GM12878 (cell line): ENCODE measurements around the gene ZBTB37. TPM values are rescaled to one million over a fixed set of nuclear protein-coding genes. Genes with fewer than 3 reads are reported as not detected.

Experiments
- ATAC-seq: fragments of 200-7000 bp; cut with Tn5 transposase; 3 replicates; pipeline ENCODE4 v1.9.1; 2020; ENCODE audit warnings: mild to moderate bottlenecking, moderate library complexity
- BruUV-seq: library from RNA; stranded (reverse); fragments of 400-500 nt; replicated peaks from 2 replicates; lab custom pipeline; 2021; lab: Mats Ljungman, UMichigan
- CTCF ChIA-PET: fragments of 300-600 bp; sonication (Branson Sonifier 250); formaldehyde crosslinking; extraction: SDS; loops from one replicate; lab custom pipeline; 2021; ENCODE audit warnings: inconsistent platforms; lab: Yijun Ruan, JAX
- POLR2A ChIA-PET: fragments of 350-600 bp; formaldehyde crosslinking; extraction: SDS; loops from one replicate; lab custom pipeline; 2021; ENCODE audit warnings: inconsistent platforms; lab: Charles Lee
- RAD21 ChIA-PET: fragments of 300-600 bp; sonication (Branson Sonifier 250); formaldehyde crosslinking; loops from one replicate; lab custom pipeline; 2023; ENCODE audit warnings: antibody characterized with exemption; ENCODE audit not compliant: unreplicated experiment; lab: Charles Lee
- SMC1A ChIA-PET: fragments of 300-600 bp; sonication (Branson Sonifier 250); formaldehyde crosslinking; loops from one replicate; lab custom pipeline; 2023; ENCODE audit not compliant: unreplicated experiment, uncharacterized antibody; lab: Charles Lee
- DNase-seq: peaks from one replicate; pipeline ENCODE4 v3.0.0-alpha.2; 2011; ENCODE audit warnings: low read depth, low spot score
- FAIRE-seq: peaks from 3 replicates; lab custom pipeline; 2011; peaks lifted over from hg19 to GRCh38; lab: Jason Lieb, UNC
- H2AFZ ChIP-seq: 2 replicates; pipeline ENCODE4 v1.6.0; 2011; ENCODE audit warnings: low read depth, low read length, control low read depth; ENCODE audit not compliant: control insufficient read depth
- H3K27ac ChIP-seq: 2 replicates; pipeline ENCODE4 v1.5.1; 2011; ENCODE audit warnings: control low read depth; ENCODE audit not compliant: control insufficient read depth, insufficient read depth
- H3K27me3 ChIP-seq, 2 experiments: replicated peaks in 1 of 2; 2 replicates each; pipeline versions ENCODE4 v1.6.0 to v1.6.1; 2011; ENCODE audit warnings: low read length in 1 of 2; ENCODE audit not compliant: control insufficient read depth in 2 of 2, insufficient read depth in 2 of 2
- H3K36me3 ChIP-seq, 2 experiments: 2 replicates each; pipeline ENCODE4 v1.5.1; 2011; ENCODE audit warnings: low read length in 1 of 2; ENCODE audit not compliant: control insufficient read depth in 2 of 2, insufficient read depth in 2 of 2
- H3K4me1 ChIP-seq: 2 replicates; pipeline ENCODE4 v1.6.1; 2011; ENCODE audit warnings: mild to moderate bottlenecking, low read length, moderate library complexity, mixed read lengths; ENCODE audit not compliant: control insufficient read depth, insufficient read depth
- H3K4me2 ChIP-seq: 2 replicates; pipeline ENCODE4 v1.6.0; 2011; ENCODE audit warnings: control low read depth; ENCODE audit not compliant: control insufficient read depth, insufficient read depth
- H3K4me3 ChIP-seq: fragments of 200-600 bp; sonication (generic); 2 replicates; pipeline ENCODE4 v1.5.1; 2016
- H3K79me2 ChIP-seq: 2 replicates; pipeline ENCODE4 v1.6.0; 2011; ENCODE audit warnings: low read length; ENCODE audit not compliant: control insufficient read depth, insufficient read depth
- H3K9ac ChIP-seq: 2 replicates; pipeline ENCODE4 v1.8.0; 2011; ENCODE audit warnings: low read length, control low read depth, mixed read lengths; ENCODE audit not compliant: control insufficient read depth, insufficient read depth
- H3K9me3 ChIP-seq: replicated peaks from 3 replicates; pipeline ENCODE4 v1.5.1; 2011; ENCODE audit warnings: mild to moderate bottlenecking, low read length; ENCODE audit not compliant: control insufficient read depth, insufficient read depth
- H4K20me1 ChIP-seq: 2 replicates; pipeline ENCODE4 v1.6.0; 2011; ENCODE audit not compliant: control insufficient read depth, insufficient read depth
- KAT2A ChIP-seq: conservative IDR thresholded peaks from 2 replicates; pipeline ENCODE4 v1.6.1; 2011; ENCODE audit warnings: low read depth, low read length; ENCODE audit not compliant: control insufficient read depth
- SMC3 ChIP-seq: IDR thresholded peaks from 2 replicates; pipeline ENCODE4 v1.6.1; 2011; ENCODE audit warnings: low read length, improper control_type of control experiment, borderline replicate concordance
- STAT1 ChIP-seq: fragments of 450-650 bp; conservative IDR thresholded peaks from 2 replicates; pipeline ENCODE4 v1.6.1; 2014; ENCODE audit warnings: antibody characterized with exemption, mild to moderate bottlenecking
- STAT3 ChIP-seq: IDR thresholded peaks from 2 replicates; pipeline ENCODE4 v1.6.1; 2011; ENCODE audit warnings: low read depth, low read length, improper control_type of control experiment
- ZBED1 ChIP-seq: IDR thresholded peaks from 2 replicates; pipeline ENCODE4 v1.6.1; 2016; ENCODE audit warnings: borderline replicate concordance
- ZNF24 ChIP-seq: fragments of 450-650 bp; IDR thresholded peaks from 2 replicates; pipeline ENCODE4 v1.6.1; 2017; ENCODE audit warnings: antibody characterized with exemption, mild to moderate bottlenecking
- WGBS: methylation state at CpG from one replicate; pipeline ENCODE4 v1.1.6; 2016; ENCODE audit warnings: low lambda C conversion rate; ENCODE audit not compliant: insufficient replicate concordance, insufficient coverage; ENCODE audit errors: missing lambda C conversion rate; 5-methylcytosine and 5-hydroxymethylcytosine counted together
- in situ Hi-C: fragments of 300-500 bp; cut with MboI; formaldehyde crosslinking; loops from 9 replicates; pipeline ENCODE4 v1.14.3; 2018; ENCODE audit warnings: mixed read lengths
- intact Hi-C: fragments of 100-400 bp; cut with micrococcal nuclease; formaldehyde crosslinking; loops from one replicate; pipeline ENCODE4 v1.14.2; 2022; ENCODE audit not compliant: unreplicated experiment
- polyA plus RNA-seq, 11 experiments: library from polyadenylated mRNA; depleted of rRNA in 4 of 11; unstranded in 6 of 11; stranded (reverse) in 5 of 11; fragments of >200 nt; fragmentation: Nextera tagmentation in 4 of 11; fragmentation: Illumina TruSeq in 1 of 11; extraction: Ambion mirVana in 4 of 11; extraction: Trizol in 1 of 11; gene quantifications; 1 replicate in 1 of 11; 2 replicates in 10 of 11; pipeline versions ENCODE4 v1.2.1 to v1.2.3, GENCODE V29; 2011 to 2016; ENCODE audit warnings: inconsistent platforms in 2 of 11, missing spikeins in 2 of 11, low read depth in 1 of 11
- total RNA-seq, 4 experiments: library from RNA; depleted of rRNA in 3 of 4; stranded (reverse); fragments of >200 nt in 3 of 4; fragmentation: Illumina TruSeq in 1 of 4; extraction: Trizol in 1 of 4; gene quantifications; 2 replicates each; pipeline versions ENCODE4 v1.2.1 to v1.2.3, GENCODE V29; 2013 to 2021
- TF ChIP-seq, protein P1 (sequence below): fragments of 450-650 bp; IDR thresholded peaks from 2 replicates; pipeline ENCODE4 v1.6.1; 2017; ENCODE audit warnings: mild to moderate bottlenecking, moderate library complexity
- TF ChIP-seq, protein P2 (sequence below): fragments of 450-650 bp; IDR thresholded peaks from 2 replicates; pipeline ENCODE4 v1.6.1; 2014; ENCODE audit warnings: mild to moderate bottlenecking
- TF ChIP-seq, protein P3 (sequence below): fragments of 450-650 bp; IDR thresholded peaks from 2 replicates; pipeline ENCODE4 v1.6.1; 2017; ENCODE audit warnings: mild to moderate bottlenecking
- TF ChIP-seq, protein P4 (sequence below): IDR thresholded peaks from 2 replicates; pipeline ENCODE4 v1.6.1; 2012; ENCODE audit warnings: mild to moderate bottlenecking, low read depth, low read length

Gene ZBTB37
- total and polyA plus RNA-seq, 10 of the 15 experiments (the other 5 are each of a cell fraction or from before 2014, with no cell fraction given), result 0.16 to 5.7 (median 1.9) TPM

DNA sequence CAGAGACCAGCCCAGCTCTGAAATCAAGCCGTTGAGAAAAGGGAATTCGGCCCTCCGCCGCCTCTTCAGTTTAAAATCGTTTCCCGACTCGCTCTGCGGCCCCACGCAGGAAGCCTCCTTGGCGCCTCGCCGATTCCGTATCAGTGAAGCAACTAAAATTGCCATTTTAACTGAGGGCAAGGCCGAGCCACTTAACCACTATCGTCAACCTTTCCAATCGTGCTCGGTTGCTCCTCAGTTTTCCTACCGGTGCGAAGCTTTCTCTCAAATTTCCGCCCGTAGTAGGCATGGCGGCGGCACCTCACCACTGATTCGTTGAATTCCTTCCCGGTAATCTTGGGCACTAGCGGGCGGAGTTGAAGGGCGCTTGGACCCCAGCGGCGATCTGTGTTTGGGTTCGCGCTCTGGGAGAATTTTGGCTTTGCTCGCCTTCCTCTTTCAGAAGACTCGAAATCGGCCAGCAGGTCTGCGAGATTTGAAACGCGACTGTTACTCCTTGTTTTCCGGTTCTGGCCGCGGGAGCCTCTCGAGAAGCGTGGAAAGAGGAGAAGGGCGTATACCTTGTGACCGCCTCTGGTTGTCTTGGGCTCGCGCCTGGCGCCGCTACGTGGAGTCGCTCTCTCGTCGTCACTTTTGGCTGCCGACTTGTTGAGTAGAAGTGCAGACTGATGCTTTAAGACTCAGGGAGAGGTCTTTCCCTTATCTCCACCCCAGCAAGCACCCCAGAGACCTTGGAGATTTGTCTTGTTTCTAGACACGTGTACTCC lies 43.7 kb upstream of the ZBTB37 start, which contains the start of the genes CENPL and DARS2:
Gene CENPL (minus strand): TSS at position 569 of the 767 bp plus-strand sequence. CDS start 13,584 bp downstream, outside the sequence.
Gene DARS2 (plus strand): TSS at position 359 of the 767 bp plus-strand sequence. CDS start 557 bp downstream, outside the sequence.
- DNase-seq, result peak; percentile 94
- Histone ChIP-seq H3K27me3 (no peaks in the 10 kb centered on the region), H3K4me3 (peak within 1 kb of the TSS; percentile 92), H3K9ac (peak within 1 kb of the TSS; percentile 93), H4K20me1 (no peaks in the 10 kb centered on the region), H3K4me1 (no peaks in the 10 kb centered on the region; the same call in 1 of the 2 replicates), H3K27ac (peak within 1 kb of the TSS; percentile 91), H3K4me2 (peak within 1 kb of the TSS; percentile 48), H3K9me3 (no peaks in the 10 kb centered on the region), H3K79me2 (peaks cover 50% of the 10 kb centered on the region), H2AFZ (peak within 1 kb of the TSS; percentile 87), H3K36me3 (no peaks in the 10 kb centered on the region; a peak in 2 of 4 replicates)
- RAD21 ChIA-PET, result interaction anchor here (0.6 to 4.9 kb wide), 16 partner anchors 9 to 1080 kb away, joined by 3 to 31 read pairs (median 3); partner anchors contain the start of genes GAS5, KLHL20 and ZBTB37
- in situ Hi-C loops, result loop anchor here (5.0 to 10.0 kb wide), 2 partner anchors 392 to 1080 kb away; no protein-coding TSS in a partner anchor
- peak; percentile 87 for ATAC-seq
- CTCF ChIA-PET, result interaction anchor here (0.6 to 3.3 kb wide), 16 partner anchors 14 to 1093 kb away, joined by 3 to 25 read pairs (median 4); partner anchors contain the start of gene PRDX6
- WGBS, result under 1% methylated on average over 55 of the region's 55 CpGs
- SMC1A ChIA-PET, result interaction anchor here (0.7 to 2.1 kb wide), 14 partner anchors 27 to 1079 kb away, joined by 3 to 11 read pairs (median 3); partner anchors contain the start of genes GAS5, KLHL20 and ZBTB37
- POLR2A ChIA-PET, result interaction anchor here (0.7 to 2.9 kb wide), 6 partner anchors 40 to 348 kb away, joined by 3 to 17 read pairs (median 4); partner anchors contain the start of genes GAS5, KLHL20, PRDX6 and ZBTB37
- FAIRE-seq, result peak; percentile 98
- intact Hi-C loops, result loop anchor here (1.0 to 10.0 kb wide), 8 partner anchors 44 to 1170 kb away; partner anchors contain the start of genes CACYBP, KLHL20, PRDX6 and TNFSF4
- TSS peak; percentile 95 for BruUV-seq
- no peak for TF ChIP-seq KAT2A
- no peak for TF ChIP-seq SMC3
- TF ChIP-seq, protein P1, sequence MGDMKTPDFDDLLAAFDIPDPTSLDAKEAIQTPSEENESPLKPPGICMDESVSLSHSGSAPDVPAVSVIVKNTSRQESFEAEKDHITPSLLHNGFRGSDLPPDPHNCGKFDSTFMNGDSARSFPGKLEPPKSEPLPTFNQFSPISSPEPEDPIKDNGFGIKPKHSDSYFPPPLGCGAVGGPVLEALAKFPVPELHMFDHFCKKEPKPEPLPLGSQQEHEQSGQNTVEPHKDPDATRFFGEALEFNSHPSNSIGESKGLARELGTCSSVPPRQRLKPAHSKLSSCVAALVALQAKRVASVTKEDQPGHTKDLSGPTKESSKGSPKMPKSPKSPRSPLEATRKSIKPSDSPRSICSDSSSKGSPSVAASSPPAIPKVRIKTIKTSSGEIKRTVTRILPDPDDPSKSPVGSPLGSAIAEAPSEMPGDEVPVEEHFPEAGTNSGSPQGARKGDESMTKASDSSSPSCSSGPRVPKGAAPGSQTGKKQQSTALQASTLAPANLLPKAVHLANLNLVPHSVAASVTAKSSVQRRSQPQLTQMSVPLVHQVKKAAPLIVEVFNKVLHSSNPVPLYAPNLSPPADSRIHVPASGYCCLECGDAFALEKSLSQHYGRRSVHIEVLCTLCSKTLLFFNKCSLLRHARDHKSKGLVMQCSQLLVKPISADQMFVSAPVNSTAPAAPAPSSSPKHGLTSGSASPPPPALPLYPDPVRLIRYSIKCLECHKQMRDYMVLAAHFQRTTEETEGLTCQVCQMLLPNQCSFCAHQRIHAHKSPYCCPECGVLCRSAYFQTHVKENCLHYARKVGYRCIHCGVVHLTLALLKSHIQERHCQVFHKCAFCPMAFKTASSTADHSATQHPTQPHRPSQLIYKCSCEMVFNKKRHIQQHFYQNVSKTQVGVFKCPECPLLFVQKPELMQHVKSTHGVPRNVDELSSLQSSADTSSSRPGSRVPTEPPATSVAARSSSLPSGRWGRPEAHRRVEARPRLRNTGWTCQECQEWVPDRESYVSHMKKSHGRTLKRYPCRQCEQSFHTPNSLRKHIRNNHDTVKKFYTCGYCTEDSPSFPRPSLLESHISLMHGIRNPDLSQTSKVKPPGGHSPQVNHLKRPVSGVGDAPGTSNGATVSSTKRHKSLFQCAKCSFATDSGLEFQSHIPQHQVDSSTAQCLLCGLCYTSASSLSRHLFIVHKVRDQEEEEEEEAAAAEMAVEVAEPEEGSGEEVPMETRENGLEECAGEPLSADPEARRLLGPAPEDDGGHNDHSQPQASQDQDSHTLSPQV, result peak; percentile 3; the same call in 1 of the 2 replicates
- TF ChIP-seq, protein P2, sequence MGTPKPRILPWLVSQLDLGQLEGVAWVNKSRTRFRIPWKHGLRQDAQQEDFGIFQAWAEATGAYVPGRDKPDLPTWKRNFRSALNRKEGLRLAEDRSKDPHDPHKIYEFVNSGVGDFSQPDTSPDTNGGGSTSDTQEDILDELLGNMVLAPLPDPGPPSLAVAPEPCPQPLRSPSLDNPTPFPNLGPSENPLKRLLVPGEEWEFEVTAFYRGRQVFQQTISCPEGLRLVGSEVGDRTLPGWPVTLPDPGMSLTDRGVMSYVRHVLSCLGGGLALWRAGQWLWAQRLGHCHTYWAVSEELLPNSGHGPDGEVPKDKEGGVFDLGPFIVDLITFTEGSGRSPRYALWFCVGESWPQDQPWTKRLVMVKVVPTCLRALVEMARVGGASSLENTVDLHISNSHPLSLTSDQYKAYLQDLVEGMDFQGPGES, result no peak
- TF ChIP-seq, protein P3, sequence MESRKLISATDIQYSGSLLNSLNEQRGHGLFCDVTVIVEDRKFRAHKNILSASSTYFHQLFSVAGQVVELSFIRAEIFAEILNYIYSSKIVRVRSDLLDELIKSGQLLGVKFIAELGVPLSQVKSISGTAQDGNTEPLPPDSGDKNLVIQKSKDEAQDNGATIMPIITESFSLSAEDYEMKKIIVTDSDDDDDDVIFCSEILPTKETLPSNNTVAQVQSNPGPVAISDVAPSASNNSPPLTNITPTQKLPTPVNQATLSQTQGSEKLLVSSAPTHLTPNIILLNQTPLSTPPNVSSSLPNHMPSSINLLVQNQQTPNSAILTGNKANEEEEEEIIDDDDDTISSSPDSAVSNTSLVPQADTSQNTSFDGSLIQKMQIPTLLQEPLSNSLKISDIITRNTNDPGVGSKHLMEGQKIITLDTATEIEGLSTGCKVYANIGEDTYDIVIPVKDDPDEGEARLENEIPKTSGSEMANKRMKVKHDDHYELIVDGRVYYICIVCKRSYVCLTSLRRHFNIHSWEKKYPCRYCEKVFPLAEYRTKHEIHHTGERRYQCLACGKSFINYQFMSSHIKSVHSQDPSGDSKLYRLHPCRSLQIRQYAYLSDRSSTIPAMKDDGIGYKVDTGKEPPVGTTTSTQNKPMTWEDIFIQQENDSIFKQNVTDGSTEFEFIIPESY, result no peak
- TF ChIP-seq, protein P4, sequence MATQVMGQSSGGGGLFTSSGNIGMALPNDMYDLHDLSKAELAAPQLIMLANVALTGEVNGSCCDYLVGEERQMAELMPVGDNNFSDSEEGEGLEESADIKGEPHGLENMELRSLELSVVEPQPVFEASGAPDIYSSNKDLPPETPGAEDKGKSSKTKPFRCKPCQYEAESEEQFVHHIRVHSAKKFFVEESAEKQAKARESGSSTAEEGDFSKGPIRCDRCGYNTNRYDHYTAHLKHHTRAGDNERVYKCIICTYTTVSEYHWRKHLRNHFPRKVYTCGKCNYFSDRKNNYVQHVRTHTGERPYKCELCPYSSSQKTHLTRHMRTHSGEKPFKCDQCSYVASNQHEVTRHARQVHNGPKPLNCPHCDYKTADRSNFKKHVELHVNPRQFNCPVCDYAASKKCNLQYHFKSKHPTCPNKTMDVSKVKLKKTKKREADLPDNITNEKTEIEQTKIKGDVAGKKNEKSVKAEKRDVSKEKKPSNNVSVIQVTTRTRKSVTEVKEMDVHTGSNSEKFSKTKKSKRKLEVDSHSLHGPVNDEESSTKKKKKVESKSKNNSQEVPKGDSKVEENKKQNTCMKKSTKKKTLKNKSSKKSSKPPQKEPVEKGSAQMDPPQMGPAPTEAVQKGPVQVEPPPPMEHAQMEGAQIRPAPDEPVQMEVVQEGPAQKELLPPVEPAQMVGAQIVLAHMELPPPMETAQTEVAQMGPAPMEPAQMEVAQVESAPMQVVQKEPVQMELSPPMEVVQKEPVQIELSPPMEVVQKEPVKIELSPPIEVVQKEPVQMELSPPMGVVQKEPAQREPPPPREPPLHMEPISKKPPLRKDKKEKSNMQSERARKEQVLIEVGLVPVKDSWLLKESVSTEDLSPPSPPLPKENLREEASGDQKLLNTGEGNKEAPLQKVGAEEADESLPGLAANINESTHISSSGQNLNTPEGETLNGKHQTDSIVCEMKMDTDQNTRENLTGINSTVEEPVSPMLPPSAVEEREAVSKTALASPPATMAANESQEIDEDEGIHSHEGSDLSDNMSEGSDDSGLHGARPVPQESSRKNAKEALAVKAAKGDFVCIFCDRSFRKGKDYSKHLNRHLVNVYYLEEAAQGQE, result no peak
- TF ChIP-seq ZBED1, result no peak; the same call in 1 of the 2 replicates
- 0 out of 2 replicates have a peak, but pooled peaks have one; percentile 60 for TF ChIP-seq STAT1
- TF ChIP-seq ZNF24, result no peak
- TF ChIP-seq STAT3, result no peak
